Measurements from ENCODE around the gene NBAS. TPM values are rescaled to one million over a fixed set of nuclear protein-coding genes. Genes with fewer than 3 reads are reported as not detected.
A peak's percentile ranks its signal among the peaks of the same experiment; 100 is the strongest.

The NBAS gene
- total and polyA plus RNA-seq, 2 of the 13 experiments (the other 11 are each of a cell fraction or from before 2014, with no cell fraction given) = 33.6 to 58.7 TPM

DNA sequence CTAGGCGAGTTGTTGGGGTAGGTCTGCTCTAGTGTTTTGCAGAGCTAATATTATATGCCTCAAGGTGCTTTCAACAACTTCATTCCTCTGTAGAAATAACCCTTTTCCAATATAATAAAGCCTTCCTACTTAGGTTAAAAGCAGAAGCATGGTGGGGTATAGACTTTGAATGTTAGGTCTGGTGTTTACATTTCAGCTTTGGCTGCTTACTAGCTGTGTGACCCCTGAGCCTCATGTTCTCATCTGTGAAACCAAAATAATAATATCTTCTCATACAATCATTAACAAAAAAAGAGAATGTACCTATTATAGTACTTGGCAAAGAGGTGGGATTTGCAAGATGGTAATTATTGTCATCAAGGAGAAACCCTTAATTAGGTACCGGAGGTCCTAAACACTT lies 386.6 kb downstream of the NBAS start (continued):
- TF ChIP-seq, protein P1, sequence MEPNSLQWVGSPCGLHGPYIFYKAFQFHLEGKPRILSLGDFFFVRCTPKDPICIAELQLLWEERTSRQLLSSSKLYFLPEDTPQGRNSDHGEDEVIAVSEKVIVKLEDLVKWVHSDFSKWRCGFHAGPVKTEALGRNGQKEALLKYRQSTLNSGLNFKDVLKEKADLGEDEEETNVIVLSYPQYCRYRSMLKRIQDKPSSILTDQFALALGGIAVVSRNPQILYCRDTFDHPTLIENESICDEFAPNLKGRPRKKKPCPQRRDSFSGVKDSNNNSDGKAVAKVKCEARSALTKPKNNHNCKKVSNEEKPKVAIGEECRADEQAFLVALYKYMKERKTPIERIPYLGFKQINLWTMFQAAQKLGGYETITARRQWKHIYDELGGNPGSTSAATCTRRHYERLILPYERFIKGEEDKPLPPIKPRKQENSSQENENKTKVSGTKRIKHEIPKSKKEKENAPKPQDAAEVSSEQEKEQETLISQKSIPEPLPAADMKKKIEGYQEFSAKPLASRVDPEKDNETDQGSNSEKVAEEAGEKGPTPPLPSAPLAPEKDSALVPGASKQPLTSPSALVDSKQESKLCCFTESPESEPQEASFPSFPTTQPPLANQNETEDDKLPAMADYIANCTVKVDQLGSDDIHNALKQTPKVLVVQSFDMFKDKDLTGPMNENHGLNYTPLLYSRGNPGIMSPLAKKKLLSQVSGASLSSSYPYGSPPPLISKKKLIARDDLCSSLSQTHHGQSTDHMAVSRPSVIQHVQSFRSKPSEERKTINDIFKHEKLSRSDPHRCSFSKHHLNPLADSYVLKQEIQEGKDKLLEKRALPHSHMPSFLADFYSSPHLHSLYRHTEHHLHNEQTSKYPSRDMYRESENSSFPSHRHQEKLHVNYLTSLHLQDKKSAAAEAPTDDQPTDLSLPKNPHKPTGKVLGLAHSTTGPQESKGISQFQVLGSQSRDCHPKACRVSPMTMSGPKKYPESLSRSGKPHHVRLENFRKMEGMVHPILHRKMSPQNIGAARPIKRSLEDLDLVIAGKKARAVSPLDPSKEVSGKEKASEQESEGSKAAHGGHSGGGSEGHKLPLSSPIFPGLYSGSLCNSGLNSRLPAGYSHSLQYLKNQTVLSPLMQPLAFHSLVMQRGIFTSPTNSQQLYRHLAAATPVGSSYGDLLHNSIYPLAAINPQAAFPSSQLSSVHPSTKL (CRISPR knock-in tag; IDR thresholded peaks at IDR 0.05) = peak; percentile 60
- TF ChIP-seq KLF15 (CRISPR knock-in tag; IDR thresholded peaks at IDR 0.05; ENCODE audit: borderline replicate concordance) = no peak
- no peak for TF ChIP-seq KAT8 (CRISPR knock-in tag; IDR thresholded peaks at IDR 0.05)
- TF ChIP-seq, protein P2, sequence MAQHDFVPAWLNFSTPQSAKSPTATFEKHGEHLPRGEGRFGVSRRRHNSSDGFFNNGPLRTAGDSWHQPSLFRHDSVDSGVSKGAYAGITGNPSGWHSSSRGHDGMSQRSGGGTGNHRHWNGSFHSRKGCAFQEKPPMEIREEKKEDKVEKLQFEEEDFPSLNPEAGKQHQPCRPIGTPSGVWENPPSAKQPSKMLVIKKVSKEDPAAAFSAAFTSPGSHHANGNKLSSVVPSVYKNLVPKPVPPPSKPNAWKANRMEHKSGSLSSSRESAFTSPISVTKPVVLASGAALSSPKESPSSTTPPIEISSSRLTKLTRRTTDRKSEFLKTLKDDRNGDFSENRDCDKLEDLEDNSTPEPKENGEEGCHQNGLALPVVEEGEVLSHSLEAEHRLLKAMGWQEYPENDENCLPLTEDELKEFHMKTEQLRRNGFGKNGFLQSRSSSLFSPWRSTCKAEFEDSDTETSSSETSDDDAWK (CRISPR knock-in tag; IDR thresholded peaks at IDR 0.05) = no peak
- no peak for TF ChIP-seq NFIB (CRISPR knock-in tag; IDR thresholded peaks at IDR 0.05; ENCODE audit: borderline replicate concordance)
- TF ChIP-seq, protein P3, sequence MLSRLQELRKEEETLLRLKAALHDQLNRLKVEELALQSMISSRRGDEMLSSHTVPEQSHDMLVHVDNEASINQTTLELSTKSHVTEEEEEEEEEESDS (CRISPR knock-in tag; IDR thresholded peaks at IDR 0.05; ENCODE audit: borderline replicate concordance) = no peak
- no peak for TF ChIP-seq SRF (IDR thresholded peaks at IDR 0.05; ENCODE audit: low read depth, low read length)
- TF ChIP-seq ZBTB7B (CRISPR knock-in tag; IDR thresholded peaks at IDR 0.05) = 0 out of 2 replicates have a peak, but pooled peaks have one; percentile 40
- no peak for TF ChIP-seq ZNF34 (CRISPR knock-in tag; IDR thresholded peaks at IDR 0.05; ENCODE audit: borderline replicate concordance)

Measured in HepG2 (cell line).